HG02852 (cell line): ENCODE results near the gene MANBA.

Source experiments
- ATAC-seq: cut with Tn5 transposase; IDR thresholded peaks from one replicate; pipeline ENCODE4 v1.9.1; 2021; ENCODE audit warnings: mild to moderate bottlenecking, moderate library complexity; ENCODE audit not compliant: unreplicated experiment

The MANBA gene

DNA sequence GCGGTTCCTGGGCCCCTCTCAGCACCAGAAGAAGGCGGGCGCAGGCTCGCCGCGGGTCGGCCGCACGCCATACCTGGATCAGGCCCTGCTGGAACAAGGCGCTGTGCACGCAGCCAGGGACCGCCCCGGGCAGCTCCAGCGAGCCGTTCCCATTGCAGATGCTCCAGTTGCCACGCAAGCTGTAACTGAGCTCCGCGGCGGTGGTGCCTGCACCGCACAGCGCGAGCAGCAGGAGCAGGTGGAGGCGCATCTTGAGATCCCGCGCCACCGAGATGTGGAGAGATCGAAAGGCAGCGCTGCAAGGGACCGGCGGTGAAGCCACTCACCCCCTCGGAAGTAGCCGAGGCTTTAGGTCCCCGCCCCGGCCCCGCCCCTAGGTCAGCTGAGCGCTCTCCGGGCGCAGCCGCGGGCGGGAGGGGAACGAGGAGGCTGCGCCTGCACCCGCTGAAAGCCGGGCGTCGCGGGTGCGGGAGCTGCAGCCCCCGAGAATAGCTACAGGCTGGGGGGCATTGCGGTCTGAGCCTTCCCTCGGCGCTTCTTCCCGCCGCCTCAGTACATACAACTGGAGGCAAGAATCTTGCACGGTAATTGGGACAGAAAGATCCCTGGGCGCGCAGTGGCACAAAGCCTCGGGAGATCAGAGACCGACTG, at the start of gene MANBA:
MANBA (minus strand) TSS at position 324 of the 651 bp plus-strand sequence; CDS start at position 250, 74 bp downstream.
- peak; percentile 95 for ATAC-seq

- ATAC-seq, result no peak
These were observed 48.9 kb upstream of the MANBA start for GRCh38 chr4:102809691-102810090.

DNA sequence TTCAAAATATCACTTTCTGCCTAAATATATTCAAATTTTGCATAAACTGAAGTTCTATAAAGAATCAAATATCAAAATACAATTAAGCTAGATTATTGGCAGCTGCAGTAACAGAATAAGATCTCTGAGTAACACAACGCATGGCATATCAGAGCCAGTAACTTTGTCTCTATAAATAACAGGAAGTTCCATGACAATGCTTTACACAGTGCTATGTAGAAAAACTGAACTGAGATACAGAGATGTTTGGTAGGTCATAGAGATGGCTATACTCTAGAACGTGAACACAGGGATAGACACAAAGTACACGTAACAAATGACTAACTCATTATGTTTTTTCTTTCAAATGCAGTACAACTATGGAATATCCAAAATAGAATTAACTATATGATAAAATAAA, 48.4 kb upstream of the MANBA start:
- ATAC-seq, result no peak

DNA sequence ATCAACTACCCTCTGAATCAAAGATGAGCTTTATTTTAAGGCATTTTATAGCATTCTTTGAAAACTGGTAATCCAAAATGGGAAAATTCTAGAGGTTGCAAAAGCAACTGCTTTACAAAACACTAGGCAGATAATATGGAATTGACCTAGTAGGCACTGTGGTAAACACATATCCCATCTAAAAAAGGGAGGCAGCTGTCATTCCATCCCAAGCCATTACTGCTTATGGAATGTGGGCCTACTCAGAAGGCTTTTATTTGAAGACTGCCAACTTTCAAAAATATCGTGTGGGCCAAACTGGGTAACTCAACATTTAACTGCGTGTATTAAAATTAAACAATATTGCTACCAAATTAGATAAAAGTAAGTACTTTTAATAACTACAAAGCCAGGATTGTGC, 47.2 kb upstream of the MANBA start:
- no peak for ATAC-seq

- no peak for ATAC-seq
These were observed 46.6 kb upstream of the MANBA start for GRCh38 chr4:102807345-102807744.

GRCh38 chr4:102799816-102800215, 39.0 kb upstream of the MANBA start:
- ATAC-seq, result no peak

DNA sequence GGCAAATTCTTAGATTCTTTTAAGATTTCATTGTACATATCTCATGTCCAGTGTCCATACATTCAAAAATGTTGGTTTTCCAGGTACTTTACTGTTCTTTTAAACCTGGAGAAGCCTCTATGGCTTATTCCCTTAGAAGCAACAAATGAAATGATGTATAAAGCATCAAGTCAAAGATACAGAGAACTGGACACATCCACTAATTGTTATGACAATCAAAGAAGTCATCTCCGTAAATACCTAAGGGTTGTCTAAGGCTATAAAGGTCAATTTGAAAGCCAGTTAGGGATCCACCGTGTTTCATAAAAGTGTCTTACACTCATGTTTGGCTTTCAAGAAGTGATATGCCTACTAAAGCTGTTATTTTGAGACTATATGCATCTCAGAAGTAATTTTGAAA, 34.2 kb upstream of the MANBA start:
- no peak for ATAC-seq

- ATAC-seq, result no peak
These were observed 31.7 kb upstream of the MANBA start for GRCh38 chr4:102792361-102792936.

GRCh38 chr4:102791318-102791835, 30.6 kb upstream of the MANBA start:
- ATAC-seq, result no peak

- no peak for ATAC-seq
These were observed 28.5 kb upstream of the MANBA start for GRCh38 chr4:102789317-102789717.

- ATAC-seq, result no peak
These were observed 27.2 kb upstream of the MANBA start for GRCh38 chr4:102787944-102788343.

DNA sequence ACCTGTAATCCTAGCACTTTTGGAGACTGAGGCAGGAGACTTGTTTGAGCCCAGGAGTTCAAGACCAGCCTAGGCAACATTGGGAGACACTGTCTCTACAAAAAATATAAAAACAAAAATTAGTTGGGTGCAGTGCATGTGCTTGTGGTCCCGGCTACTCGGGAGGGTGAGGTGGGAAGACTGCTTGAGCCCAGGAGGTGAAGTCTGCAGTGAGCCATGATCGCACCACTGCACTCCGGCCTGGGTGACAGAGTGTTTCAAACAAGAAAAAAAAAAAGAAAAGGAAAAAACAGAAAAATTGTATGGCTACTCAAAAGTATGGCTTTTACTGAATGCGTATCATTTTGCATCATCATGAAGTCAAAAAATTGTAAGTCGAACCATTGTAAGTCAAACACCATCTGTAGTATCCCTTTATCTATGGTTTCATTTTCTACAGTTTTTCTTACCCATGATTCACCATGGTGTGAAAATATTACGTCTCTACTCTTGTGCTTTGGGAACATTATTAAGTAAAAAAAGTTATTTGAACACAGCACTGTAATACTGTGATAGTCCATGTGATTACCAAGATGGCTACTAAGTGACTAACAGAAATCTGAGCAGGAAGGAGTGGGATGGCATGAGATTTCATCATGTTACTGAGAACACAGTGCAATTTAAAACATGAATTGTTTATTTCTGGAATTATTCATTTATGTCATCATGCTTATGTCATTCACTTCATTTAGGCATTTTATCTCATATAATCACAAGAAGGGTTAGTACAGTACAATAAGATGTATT, 26.5 kb upstream of the MANBA start:
- ATAC-seq, result no peak

DNA sequence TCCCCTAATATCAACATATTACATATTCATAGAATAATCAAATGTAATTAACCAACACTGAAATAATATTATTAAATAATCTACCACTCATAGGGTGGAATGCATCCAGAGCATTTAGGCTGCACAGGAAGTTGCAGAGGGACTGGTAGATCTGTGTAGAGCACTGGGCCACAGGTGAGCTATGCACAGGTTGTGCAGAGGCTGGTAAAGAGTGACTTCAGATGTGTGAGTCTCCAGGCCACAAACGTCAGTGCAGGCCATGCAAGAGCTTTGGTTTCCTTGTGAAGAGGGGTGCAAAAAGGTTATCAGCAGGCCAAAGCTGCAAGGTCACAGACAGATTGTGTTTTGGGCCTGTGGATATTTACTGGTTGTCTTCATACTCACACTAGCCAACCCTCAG, 25.5 kb upstream of the MANBA start:
- no peak for ATAC-seq

DNA sequence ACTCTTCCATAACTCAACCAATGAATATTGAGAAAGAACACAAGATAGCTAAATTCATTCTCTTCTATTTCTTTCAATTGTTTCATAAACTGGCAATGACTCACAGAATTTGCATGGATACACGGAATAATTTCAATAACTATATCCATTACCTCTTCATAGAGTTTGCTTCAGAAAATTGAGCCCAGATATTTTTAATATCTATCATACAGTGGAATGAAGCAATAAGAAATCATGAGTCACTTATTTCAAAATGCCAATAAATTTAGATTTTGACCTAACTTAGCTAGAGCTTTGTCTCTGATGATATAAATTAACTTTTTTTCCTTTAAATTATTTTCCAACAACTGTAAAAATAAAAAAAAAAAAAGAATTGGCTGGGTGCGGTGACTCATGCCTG, 22.2 kb upstream of the MANBA start:
- ATAC-seq, result no peak

DNA sequence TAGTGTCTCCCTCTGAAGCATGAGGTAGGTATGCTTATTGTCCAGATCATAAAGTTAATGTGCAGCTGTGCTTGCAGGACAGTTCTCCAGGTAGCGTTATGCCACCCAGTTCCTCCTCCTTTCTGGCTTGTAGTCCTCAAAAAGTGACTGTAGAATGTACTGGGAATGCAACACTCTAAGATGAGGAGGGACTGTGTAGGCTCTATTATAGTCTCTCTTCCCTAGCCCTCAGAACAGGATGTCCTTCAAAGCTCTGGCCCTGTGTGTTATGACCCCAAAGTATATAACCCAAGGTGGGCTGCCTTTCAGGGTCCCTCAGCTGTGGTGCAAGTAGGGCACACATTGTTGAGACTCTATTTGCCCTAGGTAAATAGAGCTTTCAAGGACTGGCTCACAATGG, 20.8 kb upstream of the MANBA start:
- no peak for ATAC-seq

- no peak for ATAC-seq
These were observed 19.8 kb upstream of the MANBA start for GRCh38 chr4:102780476-102781144.

- no peak for ATAC-seq
These were observed 18.4 kb upstream of the MANBA start for GRCh38 chr4:102779204-102779603.

DNA sequence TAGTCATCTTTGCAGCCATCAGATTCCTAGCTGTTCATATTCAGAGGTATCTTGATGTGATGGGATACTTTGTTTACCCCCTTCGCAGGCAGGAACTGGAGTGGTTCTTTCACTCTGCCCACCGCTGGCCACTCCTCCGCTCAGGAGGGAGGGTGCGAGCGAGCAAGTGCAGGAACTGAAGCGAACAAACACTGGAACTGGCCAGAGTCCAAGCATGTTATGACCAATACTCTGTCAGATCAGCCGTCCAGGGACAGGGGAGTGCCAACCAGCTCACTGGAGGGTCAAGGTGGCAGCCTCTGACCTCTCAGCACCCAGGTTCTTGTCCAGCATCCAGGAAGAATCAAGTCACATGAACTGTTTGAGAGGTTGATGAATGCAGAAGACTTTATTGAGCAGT, 18.0 kb upstream of the MANBA start:
- no peak for ATAC-seq

DNA sequence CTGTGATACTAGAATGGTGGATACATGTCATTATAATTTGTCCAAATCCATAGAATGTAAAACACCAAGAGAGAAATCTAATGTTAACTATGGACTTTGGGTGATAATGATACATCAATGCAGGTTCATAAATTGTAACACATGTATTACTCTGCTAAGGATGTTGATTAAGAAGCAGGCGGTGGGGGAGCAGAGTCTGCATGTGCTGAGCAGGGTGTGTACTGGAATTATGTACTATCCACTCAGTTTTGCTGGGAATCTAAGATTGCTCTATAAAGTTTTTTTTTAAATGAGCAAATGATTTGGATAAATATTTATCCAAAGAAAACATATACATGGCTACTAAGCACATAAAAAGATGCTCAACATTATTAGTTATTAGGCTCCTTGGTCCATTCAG, 15.0 kb upstream of the MANBA start:
- ATAC-seq, result no peak

DNA sequence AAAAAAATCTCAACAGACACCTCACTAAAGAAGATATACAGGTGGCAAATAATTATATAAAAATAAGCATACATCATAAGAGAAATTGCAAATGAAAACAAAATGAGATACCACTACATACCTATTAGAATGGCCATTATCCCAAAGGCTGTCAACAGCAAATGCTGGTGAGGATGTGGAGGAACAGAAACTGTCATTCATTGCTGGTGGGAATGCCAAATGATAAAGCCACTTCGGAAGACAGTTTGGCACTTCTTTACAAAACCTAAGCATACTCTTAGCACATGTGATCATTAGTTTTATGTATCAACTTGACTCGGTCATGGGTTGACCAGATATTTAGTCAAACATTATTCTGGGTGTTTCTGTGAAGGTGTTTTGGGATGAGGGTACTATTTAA, 13.5 kb upstream of the MANBA start:
- no peak for ATAC-seq

DNA sequence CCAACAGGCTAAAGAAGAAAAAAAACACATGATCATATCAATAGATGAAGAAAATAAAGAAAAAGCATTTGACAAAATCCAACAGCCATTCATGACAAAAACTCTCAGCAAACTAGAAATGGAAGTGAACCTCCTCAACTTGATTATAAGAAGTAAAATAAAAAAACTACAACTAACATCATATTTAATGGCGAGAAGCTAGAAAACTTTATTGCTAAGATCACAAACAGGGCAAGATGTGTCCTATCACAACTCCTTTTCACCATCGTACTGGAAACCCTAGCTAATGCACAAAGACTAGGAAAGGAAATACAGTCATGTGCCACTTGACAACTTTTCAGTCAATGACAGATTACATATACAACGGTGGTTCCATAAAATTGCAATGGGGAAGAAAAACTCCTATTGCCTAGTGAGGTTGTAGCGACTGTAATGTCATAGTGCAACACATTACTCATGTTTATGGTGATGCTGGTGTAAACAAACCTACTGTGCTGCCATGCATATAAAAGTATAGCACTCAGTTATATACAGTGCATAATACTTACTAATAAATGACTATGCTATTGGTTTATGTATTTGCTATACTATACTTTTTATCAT, 12.1 kb upstream of the MANBA start:
- no peak for ATAC-seq
